H9 (cell line): ENCODE results near the gene RNF130. TPM values are rescaled to one million over a fixed set of nuclear protein-coding genes. Genes with fewer than 3 reads are reported as not detected.

Experiments used
- DNase-seq: peaks from one replicate; pipeline ENCODE4 v3.0.0-alpha.2; 2017
- H2AFZ ChIP-seq: one replicate; pipeline ENCODE4 v1.6.1; 2013; ENCODE audit warnings: mild to moderate bottlenecking, low read length, control low read depth, moderate library complexity
- H2AK5ac ChIP-seq: 2 replicates; pipeline ENCODE4 v1.6.1; 2013; ENCODE audit warnings: low read length, control low read depth, mixed read lengths; ENCODE audit not compliant: insufficient read length
- H2BK120ac ChIP-seq: one replicate; pipeline ENCODE4 v1.6.1; 2013; ENCODE audit warnings: low read depth, mild to moderate bottlenecking, low read length, control low read depth, inconsistent platforms; ENCODE audit not compliant: poor library complexity, severe bottlenecking
- H2BK12ac ChIP-seq: 2 replicates; pipeline ENCODE4 v1.6.1; 2013; ENCODE audit warnings: low read length, control low read depth, mixed read lengths, low read depth; ENCODE audit not compliant: insufficient read length
- H2BK15ac ChIP-seq: 2 replicates; pipeline ENCODE4 v1.6.1; 2013; ENCODE audit warnings: low read depth, low read length, control low read depth
- H2BK20ac ChIP-seq: one replicate; pipeline ENCODE4 v1.6.1; 2013; ENCODE audit warnings: low read depth, mild to moderate bottlenecking, low read length, control low read depth, inconsistent platforms; ENCODE audit not compliant: poor library complexity, severe bottlenecking
- H2BK5ac ChIP-seq: 2 replicates; pipeline ENCODE4 v1.6.1; 2013; ENCODE audit warnings: low read length, control low read depth, mixed read lengths; ENCODE audit not compliant: insufficient read length
- H3K14ac ChIP-seq: 2 replicates; pipeline ENCODE4 v1.6.1; 2013; ENCODE audit warnings: low read length, control low read depth; ENCODE audit not compliant: insufficient read depth
- H3K18ac ChIP-seq: 2 replicates; pipeline ENCODE4 v1.6.1; 2013; ENCODE audit warnings: low read depth, mild to moderate bottlenecking, mixed read lengths, low read length, control low read depth; ENCODE audit not compliant: insufficient read length
- H3K23ac ChIP-seq: 2 replicates; pipeline ENCODE4 v1.6.1; 2013; ENCODE audit warnings: low read length, control low read depth, mixed read lengths, low read depth; ENCODE audit not compliant: insufficient read length
- H3K23me2 ChIP-seq: 2 replicates; pipeline ENCODE4 v1.6.1; 2013; ENCODE audit warnings: low read depth, mild to moderate bottlenecking, mixed read lengths, low read length, control low read depth; ENCODE audit not compliant: insufficient read length, poor library complexity, severe bottlenecking
- H3K27ac ChIP-seq: 2 replicates; pipeline ENCODE4 v1.5.1; 2013; ENCODE audit warnings: low read length, control low read depth, mixed read lengths, low read depth; ENCODE audit not compliant: insufficient read length
- H3K27me3 ChIP-seq: 2 replicates; pipeline ENCODE4 v1.6.1; 2013; ENCODE audit warnings: low read length, control low read depth, inconsistent platforms; ENCODE audit not compliant: insufficient read depth
- H3K4ac ChIP-seq: 2 replicates; pipeline ENCODE4 v1.6.1; 2013; ENCODE audit warnings: low read depth, mild to moderate bottlenecking, control low read depth, inconsistent platforms, low read length, moderate library complexity
- H3K4me1 ChIP-seq: 2 replicates; pipeline ENCODE4 v1.6.1; 2013; ENCODE audit warnings: low read length, control low read depth, inconsistent platforms; ENCODE audit not compliant: insufficient read depth
- H3K4me2 ChIP-seq: 2 replicates; pipeline ENCODE4 v1.6.1; 2013; ENCODE audit warnings: low read length, control low read depth, mixed read lengths; ENCODE audit not compliant: insufficient read length, insufficient read depth
- H3K56ac ChIP-seq: 2 replicates; pipeline ENCODE4 v1.6.1; 2013; ENCODE audit warnings: low read depth, mild to moderate bottlenecking, mixed read lengths, low read length, control low read depth; ENCODE audit not compliant: insufficient read length
- H3K79me1 ChIP-seq: 2 replicates; pipeline ENCODE4 v1.6.1; 2013; ENCODE audit warnings: low read depth, mild to moderate bottlenecking, moderate library complexity, low read length, control low read depth, inconsistent platforms; ENCODE audit not compliant: insufficient read depth, poor library complexity, severe bottlenecking
- H3K79me2 ChIP-seq: 2 replicates; pipeline ENCODE4 v1.6.1; 2013; ENCODE audit warnings: low read length, control low read depth, inconsistent platforms; ENCODE audit not compliant: insufficient read depth
- H3K9ac ChIP-seq: 2 replicates; pipeline ENCODE4 v1.6.1; 2013; ENCODE audit warnings: low read length, control low read depth, mixed read lengths; ENCODE audit not compliant: insufficient read length; ENCODE audit errors: extremely low read depth
- H3K9me3 ChIP-seq: one replicate; pipeline ENCODE4 v1.6.1; 2013; ENCODE audit warnings: low read depth, low read length, inconsistent platforms; ENCODE audit not compliant: control insufficient read depth
- H3T11ph ChIP-seq: one replicate; pipeline ENCODE4 v1.6.1; 2013; ENCODE audit warnings: mild to moderate bottlenecking, low read length, control low read depth, inconsistent platforms
- H4K20me1 ChIP-seq: one replicate; pipeline ENCODE4 v1.6.1; 2013; ENCODE audit not compliant: control insufficient read depth, insufficient read length, insufficient read depth
- H4K5ac ChIP-seq: 2 replicates; pipeline ENCODE4 v1.6.1; 2013; ENCODE audit warnings: low read depth, mild to moderate bottlenecking, mixed read lengths, low read length, control low read depth; ENCODE audit not compliant: insufficient read length
- H4K8ac ChIP-seq: replicated peaks from 2 replicates; pipeline ENCODE4 v1.6.1; 2013; ENCODE audit warnings: low read length, control low read depth, mixed read lengths, low read depth; ENCODE audit not compliant: insufficient read length
- H4K91ac ChIP-seq: 2 replicates; pipeline ENCODE4 v1.6.1; 2013; ENCODE audit warnings: low read depth, mild to moderate bottlenecking, moderate library complexity, mixed read lengths, low read length, control low read depth; ENCODE audit not compliant: insufficient read length
- H3K27ac Mint-ChIP-seq, 3 experiments: 2 replicates in 2 of 3; 3 replicates in 1 of 3; pipeline ENCODE4 v1.8.0; 2020 to 2021; ENCODE audit warnings: mixed read lengths in 3 of 3, mild to moderate bottlenecking in 1 of 3, moderate library complexity in 1 of 3
- H3K27me3 Mint-ChIP-seq: 2 replicates; pipeline ENCODE4 v1.8.0; 2021; ENCODE audit warnings: low read depth, mild to moderate bottlenecking, moderate library complexity, mixed read lengths
- H3K36me3 Mint-ChIP-seq, 3 experiments: 2 replicates in 2 of 3; 3 replicates in 1 of 3; pipeline ENCODE4 v1.8.0; 2020 to 2021; ENCODE audit warnings: low read depth in 3 of 3, mixed read lengths in 3 of 3; ENCODE audit not compliant: insufficient read depth in 1 of 3
- H3K4me1 Mint-ChIP-seq, 2 experiments: 2 replicates each; pipeline ENCODE4 v1.8.0; 2020; ENCODE audit warnings: mixed read lengths in 2 of 2
- H3K4me3 Mint-ChIP-seq, 2 experiments: 2 replicates in 1 of 2; 3 replicates in 1 of 2; pipeline ENCODE4 v1.8.0; 2020 to 2021; ENCODE audit warnings: mild to moderate bottlenecking in 2 of 2, mixed read lengths in 2 of 2, moderate library complexity in 1 of 2
- H3K9me3 Mint-ChIP-seq, 2 experiments: 2 replicates in 1 of 2; 3 replicates in 1 of 2; pipeline ENCODE4 v1.8.0; 2020; ENCODE audit warnings: mild to moderate bottlenecking in 2 of 2, mixed read lengths in 2 of 2, moderate library complexity in 1 of 2
- CTCF ChIP-seq: fragments of 200-600 bp; sonication (generic); conservative IDR thresholded peaks from 3 replicates; pipeline ENCODE4 v1.8.0; 2021; ENCODE audit warnings: antibody characterized with exemption, mild to moderate bottlenecking
- WGBS: extraction: QIAGEN DNeasy Blood & Tissue Kit; methylation state at CpG from one replicate; pipeline ENCODE4 v1.1.7; 2013; ENCODE audit warnings: missing lambda C conversion rate, low lambda C conversion rate, mixed read lengths; ENCODE audit not compliant: insufficient read length; ENCODE audit errors: extremely low coverage; 5-methylcytosine and 5-hydroxymethylcytosine counted together
- total RNA-seq: library from RNA; stranded (reverse); gene quantifications from 2 replicates; pipeline ENCODE4 v1.2.1, GENCODE V29; 2021

The RNF130 gene
- total RNA-seq, 1 experiment from 2014 or later = 80.0 TPM

- H3K9ac ChIP-seq = no peak overlapping the region
- WGBS = no CpG with 5 or more reads among the region's 28 CpGs
- no peaks in the 10 kb centered on the region for H3K79me2 ChIP-seq
- no peak overlapping the region for H3T11ph ChIP-seq
- no peak overlapping the region for H4K91ac ChIP-seq
- H3K56ac ChIP-seq = no peak overlapping the region
- no peaks in the 10 kb centered on the region; the same call in 1 of the 2 replicates for H3K27me3 Mint-ChIP-seq
- DNase-seq = peak; percentile 24
- H3K36me3 Mint-ChIP-seq = peaks cover 0 to 2% (median 0%) of the 10 kb centered on the region in 3 experiments; a peak in 1 of 7 replicates
- no peak overlapping the region for H3K4me3 Mint-ChIP-seq
- H4K5ac ChIP-seq = no peak overlapping the region
- TF ChIP-seq CTCF = no peak
- H2BK12ac ChIP-seq = no peak overlapping the region
- no peak overlapping the region for H3K23ac ChIP-seq
- H4K8ac ChIP-seq = no peak overlapping the region
- no peaks in the 10 kb centered on the region for H3K23me2 ChIP-seq
- H3K4me1 Mint-ChIP-seq = peaks cover 0 to 9% of the 10 kb centered on the region in 2 experiments; a peak in 2 of 4 replicates
- no peak overlapping the region for H2AFZ ChIP-seq
- H2BK15ac ChIP-seq = no peak overlapping the region; the same call in 1 of the 2 replicates
- H3K9me3 ChIP-seq = no peaks in the 10 kb centered on the region
- no peaks in the 10 kb centered on the region for H3K9me3 Mint-ChIP-seq
- no peak overlapping the region for H2BK120ac ChIP-seq
- H3K14ac ChIP-seq = no peak overlapping the region; the same call in 1 of the 2 replicates
- H3K4me2 ChIP-seq = no peak overlapping the region
- no peaks in the 10 kb centered on the region for H4K20me1 ChIP-seq
- no peak overlapping the region for H3K27ac ChIP-seq
- no peaks in the 10 kb centered on the region for H3K79me1 ChIP-seq
- H2BK20ac ChIP-seq = no peak overlapping the region
- no peak overlapping the region for H2AK5ac ChIP-seq
- H3K27ac Mint-ChIP-seq = no peak overlapping the region
- no peak overlapping the region for H3K4ac ChIP-seq
- H2BK5ac ChIP-seq = no peak overlapping the region
- no peak overlapping the region for H3K18ac ChIP-seq
- no peaks in the 10 kb centered on the region for H3K27me3 ChIP-seq
- no peaks in the 10 kb centered on the region for H3K4me1 ChIP-seq
These were observed 48.9 kb upstream of the RNF130 start for GRCh38 chr5:180120237-180121101.
